PC-9 (cell line): ENCODE measurements around the gene HOMER2. TPM values are rescaled to one million over a fixed set of nuclear protein-coding genes. Genes with fewer than 3 reads are reported as not detected.

ENCODE experiments used
- BruUV-seq: library from RNA; stranded (reverse); fragments of 400-500 nt; replicated peaks from 2 replicates; lab custom pipeline; 2021; lab: Mats Ljungman, UMichigan
- CTCF ChIA-PET: fragments of 300-600 bp; sonication (Branson Sonifier 250); formaldehyde crosslinking; loops from one replicate; lab custom pipeline; 2022; ENCODE audit warnings: antibody characterized with exemption; lab: Charles Lee
- POLR2A ChIA-PET: fragments of 300-600 bp; sonication (Branson Sonifier 250); formaldehyde crosslinking; loops from one replicate; lab custom pipeline; 2022; ENCODE audit warnings: antibody characterized with exemption; ENCODE audit not compliant: unreplicated experiment; lab: Charles Lee
- DNase-seq, 2 experiments: peaks; one replicate each; pipeline versions ENCODE4 v3.0.0 to v3.0.0-alpha.2; 2015 to 2022; ENCODE audit warnings: mixed read lengths in 1 of 2
- H2AFZ ChIP-seq: fragments of 200-600 bp; sonication (generic); 2 replicates; pipeline ENCODE4 v1.8.1; 2017; ENCODE audit warnings: antibody characterized with exemption
- H3F3A ChIP-seq: fragments of 200-600 bp; sonication (generic); 2 replicates; pipeline ENCODE4 v1.8.1; 2017; ENCODE audit warnings: antibody characterized with exemption, mild to moderate bottlenecking, low read depth; ENCODE audit not compliant: insufficient read depth
- H3K27ac ChIP-seq: fragments of 200-600 bp; sonication (generic); 2 replicates; pipeline ENCODE4 v1.6.1; 2016; ENCODE audit warnings: mixed run types
- H3K27me3 ChIP-seq: fragments of 200-600 bp; sonication (generic); 2 replicates; pipeline ENCODE4 v1.6.1; 2016; ENCODE audit warnings: low read depth, mixed run types; ENCODE audit not compliant: insufficient read depth
- H3K36me3 ChIP-seq: fragments of 200-600 bp; sonication (generic); 2 replicates; pipeline ENCODE4 v1.6.1; 2016; ENCODE audit warnings: low read depth, mixed run types
- H3K4me1 ChIP-seq: fragments of 200-600 bp; sonication (generic); replicated peaks from 2 replicates; pipeline ENCODE4 v1.6.1; 2016; ENCODE audit warnings: mixed run types; ENCODE audit not compliant: insufficient read depth
- H3K4me2 ChIP-seq: fragments of 200-600 bp; sonication (generic); 2 replicates; pipeline ENCODE4 v1.6.1; 2017; ENCODE audit warnings: mixed run types
- H3K4me3 ChIP-seq: fragments of 200-600 bp; sonication (generic); 2 replicates; pipeline ENCODE4 v1.6.1; 2016; ENCODE audit warnings: mixed run types
- H3K79me2 ChIP-seq: fragments of 200-600 bp; sonication (generic); 2 replicates; pipeline ENCODE4 v1.6.1; 2017; ENCODE audit warnings: low read depth, mixed run types
- H3K9me2 ChIP-seq: fragments of 200-600 bp; sonication (generic); 2 replicates; pipeline ENCODE4 v1.8.1; 2017; ENCODE audit warnings: mild to moderate bottlenecking; ENCODE audit not compliant: insufficient read depth
- H3K9me3 ChIP-seq: fragments of 200-600 bp; sonication (generic); 2 replicates; pipeline ENCODE4 v1.8.1; 2016; ENCODE audit warnings: low read depth; ENCODE audit not compliant: insufficient read depth
- H4K20me1 ChIP-seq: fragments of 200-600 bp; sonication (generic); 2 replicates; pipeline ENCODE4 v1.8.1; 2017; ENCODE audit not compliant: insufficient read depth
- CTCF ChIP-seq: fragments of 200-600 bp; sonication (generic); conservative IDR thresholded peaks from 2 replicates; pipeline ENCODE4 v1.6.1; 2017; ENCODE audit warnings: mixed run types, antibody characterized with exemption, mild to moderate bottlenecking, moderate library complexity
- EZH2 ChIP-seq: fragments of 200-600 bp; sonication (generic); IDR thresholded peaks from 2 replicates; pipeline ENCODE4 v1.8.0; 2017; ENCODE audit warnings: antibody characterized with exemption, low read depth
- intact Hi-C: fragments of 100-400 bp; cut with micrococcal nuclease; formaldehyde crosslinking; loops from one replicate; pipeline ENCODE4 v1.10.0; 2022; ENCODE audit not compliant: unreplicated experiment
- total RNA-seq: library from RNA; stranded (reverse); gene quantifications from 2 replicates; pipeline ENCODE4 v1.2.3, GENCODE V29; 2021

Gene HOMER2
- total RNA-seq, 1 experiment from 2014 or later, result 15.1 TPM

- ChIA-PET CTCF (no interaction called here), POLR2A (no interaction called here)
- no peaks in the 10 kb centered on the region for H3K27me3 ChIP-seq
- no peaks in the 10 kb centered on the region for H4K20me1 ChIP-seq
- H3K9me2 ChIP-seq, result no peaks in the 10 kb centered on the region
- TF ChIP-seq EZH2, result no peak
- no peak for TF ChIP-seq CTCF
- H2AFZ ChIP-seq, result no peak overlapping the region
- H3K4me1 ChIP-seq, result no peaks in the 10 kb centered on the region
- no peaks in the 10 kb centered on the region for H3K9me3 ChIP-seq
- H3K27ac ChIP-seq, result no peak overlapping the region
- intact Hi-C loops, result no loop called here
- no peaks in the 10 kb centered on the region for H3K79me2 ChIP-seq
- H3F3A ChIP-seq, result no peaks in the 10 kb centered on the region
- no peak overlapping the region for H3K4me3 ChIP-seq
- DNase-seq, result no peak
- H3K4me2 ChIP-seq, result no peak overlapping the region
- BruUV-seq, result no TSS peak
- no peaks in the 10 kb centered on the region for H3K36me3 ChIP-seq
Observed at GRCh38 chr15:82840166-82840565, 112.4 kb downstream of the HOMER2 start.

DNA sequence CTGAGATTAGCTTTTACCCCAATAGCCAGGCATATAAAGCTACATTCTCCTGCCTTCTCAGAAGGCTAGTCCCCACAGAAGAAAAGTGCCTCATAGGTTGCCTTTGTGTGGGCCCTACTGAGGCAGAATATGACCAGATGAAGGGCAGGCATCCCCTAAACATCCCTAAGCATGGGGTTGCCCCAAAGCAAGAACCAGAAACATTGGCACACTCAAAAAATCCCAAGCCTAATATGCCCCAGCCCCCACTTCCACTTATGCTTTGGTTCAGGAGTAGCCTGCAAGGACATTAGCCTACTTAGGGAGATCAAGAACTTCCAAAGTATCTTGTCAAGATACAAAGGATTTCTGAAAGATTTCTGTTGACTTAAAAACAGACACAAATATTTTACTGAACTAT lies 113.4 kb downstream of the HOMER2 start:
- 0 out of 2 replicates have a peak, but pooled peaks cover 2% of the 10 kb centered on the region for H3K36me3 ChIP-seq
- no peak overlapping the region for H3K4me2 ChIP-seq
- DNase-seq, result no peak
- no peaks in the 10 kb centered on the region for H3F3A ChIP-seq
- H4K20me1 ChIP-seq, result no peaks in the 10 kb centered on the region
- H3K9me3 ChIP-seq, result no peaks in the 10 kb centered on the region
- H3K4me1 ChIP-seq, result no peaks in the 10 kb centered on the region
- no peak overlapping the region for H3K4me3 ChIP-seq
- H3K79me2 ChIP-seq, result no peaks in the 10 kb centered on the region
- intact Hi-C loops, result no loop called here
- CTCF ChIA-PET, result no interaction called here
- TF ChIP-seq EZH2 (no peak), CTCF (no peak)
- H3K27ac ChIP-seq, result no peak overlapping the region
- POLR2A ChIA-PET, result no interaction called here
- no peaks in the 10 kb centered on the region for H3K27me3 ChIP-seq
- no TSS peak for BruUV-seq
- no peak overlapping the region for H2AFZ ChIP-seq
- H3K9me2 ChIP-seq, result no peaks in the 10 kb centered on the region

GRCh38 chr15:82838096-82838735 lies 114.3 kb downstream of the HOMER2 start:
- no peak for TF ChIP-seq EZH2
- no peak for TF ChIP-seq CTCF
- H3K27ac ChIP-seq, result no peak overlapping the region
- no peak overlapping the region for H2AFZ ChIP-seq
- intact Hi-C loops, result no loop called here
- no peaks in the 10 kb centered on the region for H4K20me1 ChIP-seq
- H3K27me3 ChIP-seq, result no peaks in the 10 kb centered on the region
- BruUV-seq, result no TSS peak
- H3K79me2 ChIP-seq, result no peaks in the 10 kb centered on the region
- peaks cover 10% of the 10 kb centered on the region; the same call in 1 of the 2 replicates for H3K36me3 ChIP-seq
- no peak overlapping the region for H3K4me2 ChIP-seq
- H3K9me3 ChIP-seq, result no peaks in the 10 kb centered on the region
- DNase-seq, result no peak
- H3K4me1 ChIP-seq, result peaks cover 2% of the 10 kb centered on the region
- no peaks in the 10 kb centered on the region for H3K9me2 ChIP-seq
- POLR2A ChIA-PET, result no interaction called here
- H3K4me3 ChIP-seq, result no peak overlapping the region
- H3F3A ChIP-seq, result peaks cover 1% of the 10 kb centered on the region; the same call in 1 of the 2 replicates
- CTCF ChIA-PET, result interaction anchor here (0.5 kb wide), 1 partner anchor 8 kb away, joined by 3 read pairs; no protein-coding TSS in a partner anchor
